Gastroesophageal sphincter (tissue), 4 donors: Measurements from ENCODE around the gene EGFR. TPM values are rescaled to one million over a fixed set of nuclear protein-coding genes. Genes with fewer than 3 reads are reported as not detected.

ENCODE experiments used
- ATAC-seq: fragments of 150-250 bp; one replicate; pipeline ENCODE4 v1.9.1; 2016; ENCODE audit warnings: mild to moderate bottlenecking, moderate library complexity
- H3K27ac ChIP-seq, 4 donors: fragments of 200-600 bp; sonication (generic) in 3 of 4; 1 replicate in 3 of 4; 2 replicates in 1 of 4; pipeline ENCODE4 v1.5.1; 2016 to 2019
- H3K27me3 ChIP-seq: fragments of 200-600 bp; sonication (generic); one replicate; pipeline ENCODE4 v1.5.1; 2019
- H3K36me3 ChIP-seq, 2 donors: fragments of 200-600 bp; sonication (generic); one replicate each; pipeline ENCODE4 v1.5.1; 2019; ENCODE audit warnings: control low read depth in 1 of 2
- H3K4me1 ChIP-seq, 3 donors: fragments of 200-600 bp; sonication (generic); 1 replicate in 2 of 3; 2 replicates in 1 of 3; pipeline ENCODE4 v1.5.1; 2016 to 2019; ENCODE audit warnings: control low read depth in 2 of 3
- H3K4me3 ChIP-seq, 2 donors: fragments of 200-600 bp; sonication (generic); one replicate each; pipeline ENCODE4 v1.5.1; 2019; ENCODE audit warnings: mild to moderate bottlenecking in 1 of 2, moderate library complexity in 1 of 2
- H3K9me3 ChIP-seq, 3 donors: fragments of 200-600 bp; sonication (generic); one replicate each; pipeline ENCODE4 v1.5.1; 2017 to 2019; ENCODE audit warnings: control low read depth in 2 of 3
- CTCF ChIP-seq, 4 experiments: fragments of 200-600 bp in 2 of 4; fragments of 450-650 bp in 2 of 4; sonication (generic) in 1 of 4; IDR thresholded peaks; one replicate each; pipeline ENCODE4 v1.5.1; 2017 to 2019; ENCODE audit warnings: antibody characterized with exemption in 4 of 4, mild to moderate bottlenecking in 2 of 4, moderate library complexity in 2 of 4
- EP300 ChIP-seq: sonication (generic); formaldehyde crosslinking; IDR thresholded peaks from one replicate; pipeline ENCODE4 v1.6.1; 2017; ENCODE audit warnings: antibody characterized with exemption, mild to moderate bottlenecking
- POLR2A ChIP-seq, 2 donors: fragments of 450-650 bp; IDR thresholded peaks; one replicate each; pipeline ENCODE4 v1.6.1; 2017; ENCODE audit warnings: antibody characterized with exemption in 2 of 2, mild to moderate bottlenecking in 2 of 2, moderate library complexity in 1 of 2
- POLR2AphosphoS5 ChIP-seq: sonication (generic); formaldehyde crosslinking; IDR thresholded peaks from one replicate; pipeline ENCODE4 v1.6.1; 2017; ENCODE audit warnings: antibody characterized with exemption
- WGBS, 2 donors: methylation state at CpG; one replicate each; pipeline ENCODE4 v1.1.5; 2018; ENCODE audit warnings: low coverage in 1 of 2; 5-methylcytosine and 5-hydroxymethylcytosine counted together
- total RNA-seq, 4 donors: library from RNA; depleted of rRNA; stranded (reverse); fragments of >200 nt; gene quantifications; one replicate each; pipeline ENCODE4 v1.1.0, GENCODE V29; 2016

Gene EGFR
- total RNA-seq, 4 donors from 2014 or later, result 85.7 to 126 (median 111) TPM

DNA sequence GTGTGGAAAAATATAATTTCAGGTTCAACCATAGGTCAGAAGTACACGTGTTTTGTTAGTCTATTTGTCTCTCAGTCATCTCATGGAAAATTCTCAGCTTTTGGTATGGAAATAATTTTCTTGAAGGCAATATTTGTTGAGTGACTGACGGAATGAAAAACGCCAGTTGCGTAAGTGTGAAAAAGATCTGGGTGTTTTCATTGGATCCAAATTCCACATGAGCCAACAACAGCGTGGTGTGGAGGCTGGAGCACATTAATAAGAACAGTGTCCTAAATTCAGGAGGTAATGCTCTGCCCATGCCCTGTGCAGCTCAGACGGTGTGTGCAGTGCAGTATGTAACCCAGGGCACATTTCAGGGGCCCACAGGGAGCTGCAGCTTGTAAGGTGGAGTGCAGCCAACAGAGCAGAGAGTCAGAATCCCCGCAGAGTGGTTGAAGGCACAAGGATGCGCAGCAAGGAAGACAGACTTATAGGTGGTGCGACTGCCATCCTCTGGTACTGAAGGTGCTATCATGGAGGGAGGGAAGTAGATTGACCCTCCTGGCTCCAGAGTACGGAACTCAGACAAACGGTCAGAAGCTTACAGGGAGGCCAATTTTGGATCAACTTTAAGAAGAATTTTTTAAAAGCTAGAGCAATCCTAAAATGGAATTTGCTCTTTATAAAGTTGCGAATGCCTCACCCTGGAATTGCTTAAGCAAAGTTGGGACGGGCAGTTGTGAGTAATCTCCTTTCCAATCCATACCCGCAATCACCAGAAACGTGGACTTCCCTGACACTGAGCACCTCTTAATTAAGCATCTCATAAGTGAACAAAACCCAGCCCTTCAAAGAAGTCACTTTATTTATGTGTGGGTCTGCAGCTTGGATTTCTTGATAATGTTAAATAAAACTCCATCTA is 38.0 kb downstream of the EGFR start:
- no peaks in the 10 kb centered on the region for H3K27me3 ChIP-seq
- ATAC-seq, result peak; percentile 62
- WGBS, 2 donors, result 33 to 37% methylated on average over 9 to 13 of the region's 15 CpGs
- TF ChIP-seq EP300 (no peak), CTCF (IDR thresholded peaks at IDR 0.05) (peak in 2 of 4 experiments; percentile 12 to 35), POLR2AphosphoS5 (peak; percentile 67), POLR2A (IDR thresholded peaks at IDR 0.05) (no peak)
- no peaks in the 10 kb centered on the region for H3K36me3 ChIP-seq
- peaks cover 7 to 91% (median 35%) of the 10 kb centered on the region in 3 donors for H3K4me1 ChIP-seq
- peak overlapping the region; percentile 69 to 88 (median 85) for H3K27ac ChIP-seq
- no peak overlapping the region for H3K4me3 ChIP-seq
- H3K9me3 ChIP-seq, result no peaks in the 10 kb centered on the region

GRCh38 chr7:55058314-55058713 is 39.5 kb downstream of the EGFR start:
- H3K27ac ChIP-seq, result peak overlapping the region in 2 of 4 donors; percentile 87 to 88
- H3K4me1 ChIP-seq, result peaks cover 7 to 91% (median 31%) of the 10 kb centered on the region in 3 donors
- no peak overlapping the region for H3K4me3 ChIP-seq

GRCh38 chr7:55059021-55059420 is 40.2 kb downstream of the EGFR start:
- H3K27me3 ChIP-seq, result no peaks in the 10 kb centered on the region
- peaks cover 7 to 91% (median 29%) of the 10 kb centered on the region in 3 donors for H3K4me1 ChIP-seq
- 63 to 75% methylated on average over 2 of the region's 2 CpGs for WGBS, 2 donors
- H3K36me3 ChIP-seq, result no peaks in the 10 kb centered on the region
- TF ChIP-seq EP300, result no peak
- TF ChIP-seq POLR2A (IDR thresholded peaks at IDR 0.05), result no peak
- no peak for TF ChIP-seq POLR2AphosphoS5
- no peak for TF ChIP-seq CTCF (IDR thresholded peaks at IDR 0.05)
- H3K9me3 ChIP-seq, result no peaks in the 10 kb centered on the region
- no peak overlapping the region for H3K4me3 ChIP-seq
- H3K27ac ChIP-seq, result peak overlapping the region; percentile 25 to 88 (median 64)
- no peak for ATAC-seq

More at GRCh38 chr7:55058314-55058713, 39.5 kb downstream of the EGFR start:
- no peak for ATAC-seq
- Histone ChIP-seq H3K9me3 (no peaks in the 10 kb centered on the region), H3K27me3 (no peaks in the 10 kb centered on the region), H3K36me3 (no peaks in the 10 kb centered on the region)
- TF ChIP-seq POLR2AphosphoS5 (no peak), CTCF (IDR thresholded peaks at IDR 0.05) (no peak), EP300 (no peak), POLR2A (IDR thresholded peaks at IDR 0.05) (no peak)
- WGBS, 2 donors, result 94 to 95% methylated on average over 8 to 10 of the region's 10 CpGs

DNA sequence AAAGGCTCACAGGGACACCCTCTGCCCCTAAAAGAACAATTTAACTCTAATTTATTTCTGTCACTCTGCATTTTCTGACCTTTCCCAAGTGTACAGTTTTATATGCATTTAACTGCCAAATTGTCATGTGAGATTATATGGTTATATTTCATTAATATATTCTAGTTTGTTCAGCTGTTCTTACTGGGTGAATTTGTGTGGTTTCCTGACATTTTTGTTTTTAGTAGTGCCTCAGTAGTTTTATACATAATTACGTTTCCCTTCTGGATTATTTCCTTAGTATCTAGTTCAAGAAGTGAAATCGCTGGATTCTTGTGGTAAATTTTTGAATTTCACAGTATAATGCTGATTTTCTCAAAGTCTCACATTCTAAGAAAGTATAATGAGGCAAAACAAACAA is 41.3 kb downstream of the EGFR start:
- H3K4me3 ChIP-seq, result no peak overlapping the region
- peak overlapping the region; percentile 54 to 88 (median 78) for H3K27ac ChIP-seq
- peaks cover 14 to 91% (median 26%) of the 10 kb centered on the region in 3 donors for H3K4me1 ChIP-seq
- H3K9me3 ChIP-seq, result no peaks in the 10 kb centered on the region
- WGBS, 2 donors, result 76 to 85% methylated on average over 2 of the region's 2 CpGs
- TF ChIP-seq CTCF (IDR thresholded peaks at IDR 0.05), result no peak
- no peak for TF ChIP-seq POLR2AphosphoS5
- TF ChIP-seq POLR2A (IDR thresholded peaks at IDR 0.05), result no peak
- TF ChIP-seq EP300, result no peak
- H3K36me3 ChIP-seq, result no peaks in the 10 kb centered on the region
- ATAC-seq, result no peak
- no peaks in the 10 kb centered on the region for H3K27me3 ChIP-seq
